Ascending aorta (tissue), 2 donors: ENCODE measurements around the gene PCGF6. TPM values are rescaled to one million over a fixed set of nuclear protein-coding genes. Genes with fewer than 3 reads are reported as not detected.

Experiments
- DNase-seq, 2 donors: peaks; one replicate each; pipeline ENCODE4 v3.0.0-alpha.2; 2019; ENCODE audit warnings: low spot score in 2 of 2
- H3K27ac ChIP-seq, 2 donors: fragments of 200-600 bp; sonication (generic); one replicate each; pipeline ENCODE4 v1.5.1; 2016 to 2017; ENCODE audit warnings: mild to moderate bottlenecking in 1 of 2
- H3K27me3 ChIP-seq: fragments of 200-600 bp; sonication (generic); one replicate; pipeline ENCODE4 v1.5.1; 2017
- H3K36me3 ChIP-seq, 2 donors: fragments of 200-600 bp; sonication (generic); one replicate each; pipeline ENCODE4 v1.5.1; 2016
- H3K4me1 ChIP-seq, 2 donors: fragments of 200-600 bp; sonication (generic); one replicate each; pipeline ENCODE4 v1.5.1; 2016 to 2017; ENCODE audit warnings: mild to moderate bottlenecking in 1 of 2
- H3K4me3 ChIP-seq, 2 donors: fragments of 200-600 bp; sonication (generic); one replicate each; pipeline ENCODE4 v1.5.1; 2016 to 2017; ENCODE audit warnings: mild to moderate bottlenecking in 1 of 2
- H3K9me3 ChIP-seq, 2 donors: fragments of 200-600 bp; sonication (generic); one replicate each; pipeline ENCODE4 v1.5.1; 2016
- CTCF ChIP-seq, 3 experiments: fragments of 200-600 bp in 2 of 3; fragments of 450-650 bp in 1 of 3; sonication (generic) in 2 of 3; IDR thresholded peaks; one replicate each; pipeline ENCODE4 v1.5.1; 2016 to 2019; ENCODE audit warnings: antibody characterized with exemption in 3 of 3, mild to moderate bottlenecking in 1 of 3, moderate library complexity in 1 of 3
- intact Hi-C: fragments of 100-400 bp; cut with DNase I; formaldehyde crosslinking; loops from one replicate; pipeline ENCODE4 v1.15.1; 2023
- total RNA-seq: library from RNA; depleted of rRNA; stranded (reverse); fragments of >200 nt; gene quantifications from one replicate; pipeline ENCODE4 v1.1.0, GENCODE V29; 2016

The PCGF6 gene
- total RNA-seq, 1 donor from 2014 or later: 9.7 TPM

- intact Hi-C loops: no loop called here
- no peak for TF ChIP-seq CTCF (IDR thresholded peaks at IDR 0.05)
- H3K4me1 ChIP-seq: peaks cover 10 to 25% of the 10 kb centered on the region in 2 donors
- no peak for DNase-seq
- no peaks in the 10 kb centered on the region for H3K9me3 ChIP-seq
- H3K4me3 ChIP-seq: no peak overlapping the region
- no peak overlapping the region for H3K27ac ChIP-seq
- peaks cover 29 to 35% of the 10 kb centered on the region in 2 donors for H3K36me3 ChIP-seq
- no peaks in the 10 kb centered on the region for H3K27me3 ChIP-seq
Observed at GRCh38 chr10:103394180-103394579, 43.2 kb upstream of the PCGF6 start.

- no peak overlapping the region for H3K4me3 ChIP-seq
- H3K4me1 ChIP-seq: no peaks in the 10 kb centered on the region
- no peak overlapping the region for H3K27ac ChIP-seq
- DNase-seq: no peak
- intact Hi-C loops: no loop called here
- no peaks in the 10 kb centered on the region for H3K9me3 ChIP-seq
- no peaks in the 10 kb centered on the region for H3K27me3 ChIP-seq
- no peak for TF ChIP-seq CTCF (IDR thresholded peaks at IDR 0.05)
- peaks cover 45 to 65% of the 10 kb centered on the region in 2 donors for H3K36me3 ChIP-seq
Observed at GRCh38 chr10:103382769-103383168, 31.8 kb upstream of the PCGF6 start.

- Histone ChIP-seq H3K36me3 (peaks cover 29 to 35% of the 10 kb centered on the region in 2 donors), H3K27me3 (no peaks in the 10 kb centered on the region), H3K4me1 (peaks cover 0 to 6% of the 10 kb centered on the region in 2 donors), H3K27ac (no peak overlapping the region), H3K9me3 (no peaks in the 10 kb centered on the region), H3K4me3 (no peak overlapping the region)
- DNase-seq: no peak
- intact Hi-C loops: no loop called here
- TF ChIP-seq CTCF (IDR thresholded peaks at IDR 0.05): no peak
Observed at GRCh38 chr10:103374263-103374662, 23.3 kb upstream of the PCGF6 start.

- TF ChIP-seq CTCF (IDR thresholded peaks at IDR 0.05): no peak
- Histone ChIP-seq H3K27ac (no peak overlapping the region), H3K27me3 (no peaks in the 10 kb centered on the region), H3K36me3 (peaks cover 29 to 34% of the 10 kb centered on the region in 2 donors), H3K4me1 (peaks cover 0 to 11% of the 10 kb centered on the region in 2 donors), H3K4me3 (no peak overlapping the region), H3K9me3 (no peaks in the 10 kb centered on the region)
- intact Hi-C loops: no loop called here
- DNase-seq: no peak
Observed at GRCh38 chr10:103373544-103373943, 22.6 kb upstream of the PCGF6 start.

GRCh38 chr10:103367782-103368518, 17.0 kb upstream of the PCGF6 start, which contains the start of gene TAF5:
Gene TAF5, plus strand, starts transcription at chr10:103367976. Its CDS starts 14 bp downstream, at chr10:103367990.
- no peaks in the 10 kb centered on the region for H3K9me3 ChIP-seq
- intact Hi-C loops: loop anchor here (1.0 kb wide), 2 partner anchors 28 to 866 kb away; partner anchors contain the start of genes ACTR1A, ATP5MK and PDCD11
- no peaks in the 10 kb centered on the region for H3K27me3 ChIP-seq
- peak in 1 of 3 experiments; percentile 10 for TF ChIP-seq CTCF (IDR thresholded peaks at IDR 0.05)
- peak within 1 kb of the TSS; percentile 78 to 91 for H3K27ac ChIP-seq
- H3K4me3 ChIP-seq: peak within 1 kb of the TSS; percentile 83 to 99
- H3K4me1 ChIP-seq: peaks cover 0 to 11% of the 10 kb centered on the region in 2 donors
- peak; percentile 64 to 96 for DNase-seq
- H3K36me3 ChIP-seq: no peaks in the 10 kb centered on the region
